ENCODE results near the gene ZNF580. TPM values are rescaled to one million over a fixed set of nuclear protein-coding genes. Genes with fewer than 3 reads are reported as not detected.
A peak's percentile ranks its signal among the peaks of the same experiment; 100 is the strongest.

Gene ZNF580
- total and polyA plus RNA-seq, 2 of the 13 experiments (the other 11 are each of a cell fraction or from before 2014, with no cell fraction given): 4.4 to 6.0 TPM

GRCh38 chr19:55643003-55643886, 2.4 kb downstream of the ZNF580 start, which contains the start of gene ZNF581 (continued):
- TF ChIP-seq ZNF318 (CRISPR knock-in tag; IDR thresholded peaks at IDR 0.05) (peak; percentile 99), ZNF746 (CRISPR knock-in tag; IDR thresholded peaks at IDR 0.05) (peak; percentile 53; the same call in 1 of the 2 replicates), ZNF34 (CRISPR knock-in tag; IDR thresholded peaks at IDR 0.05; ENCODE audit: borderline replicate concordance) (0 out of 2 replicates have a peak, but pooled peaks have one; percentile 42), REST (IDR thresholded peaks at IDR 0.05; ENCODE audit: borderline replicate concordance in 1 of 2, low read depth in 1 of 2, low read length in 2 of 2) (peak in 1 of 2 experiments; percentile 36; a peak in 1 of 4 replicates), ZMAT3 (CRISPR knock-in tag; conservative IDR thresholded peaks at IDR 0.05) (no peak), ZNF138 (CRISPR knock-in tag; IDR thresholded peaks at IDR 0.05; ENCODE audit: low read depth) (no peak), TFDP1 (CRISPR knock-in tag; IDR thresholded peaks at IDR 0.05; ENCODE audit: borderline replicate concordance) (peak; percentile 27; the same call in 1 of the 2 replicates), ZNF33B (CRISPR knock-in tag; IDR thresholded peaks at IDR 0.05) (no peak), ZNF124 (CRISPR knock-in tag; IDR thresholded peaks at IDR 0.05) (0 out of 2 replicates have a peak, but pooled peaks have one; percentile 60), ZFYVE20 (CRISPR knock-in tag; IDR thresholded peaks at IDR 0.05; ENCODE audit: borderline replicate concordance, low read depth) (no peak), PTBP1 (IDR thresholded peaks at IDR 0.05; ENCODE audit: low read depth, low read length, poor library complexity, severe bottlenecking) (no peak)
